Measurements from ENCODE around the gene EPHB3.

The EPHB3 gene

GRCh38 chr3:184545769-184546168, 15.8 kb upstream of the EPHB3 start:
- DNase-seq: no peak

GRCh38 chr3:184546252-184546651, 15.3 kb upstream of the EPHB3 start:
- H3K4me3 ChIP-seq (ENCODE audit: low read depth, low read length): no peak overlapping the region
- H3K27me3 ChIP-seq (replicated peaks): peaks cover 12% of the 10 kb centered on the region
- DNase-seq: no peak

More at GRCh38 chr3:184545769-184546168, 15.8 kb upstream of the EPHB3 start:
- TF ChIP-seq CTCF (IDR thresholded peaks at IDR 0.05; ENCODE audit: low read depth, low read length, missing control alignments): no peak
- H3K36me3 ChIP-seq (replicated peaks): no peaks in the 10 kb centered on the region
- no peak overlapping the region for H3K4me3 ChIP-seq (ENCODE audit: low read depth, low read length)
- in situ Hi-C loops (cut with HindIII; ENCODE audit: low pct_ligation_motif_present, low sequenced_read_pairs): loop anchor here (25.0 kb wide), 1 partner anchor 183 kb away; the partner anchor contains the start of genes CLCN2 and POLR2H
- peaks cover 12% of the 10 kb centered on the region for H3K27me3 ChIP-seq (replicated peaks)
- H3K27ac ChIP-seq: no peak overlapping the region

GRCh38 chr3:184549796-184550577, 11.6 kb upstream of the EPHB3 start:
- H3K4me3 ChIP-seq (ENCODE audit: low read depth, low read length): no peak overlapping the region
- TF ChIP-seq CTCF (IDR thresholded peaks at IDR 0.05; ENCODE audit: low read depth, low read length, missing control alignments): no peak
- H3K27me3 ChIP-seq (replicated peaks): peaks cover 11% of the 10 kb centered on the region
- no peaks in the 10 kb centered on the region for H3K36me3 ChIP-seq (replicated peaks)
- no peak for DNase-seq
- in situ Hi-C loops (cut with HindIII; ENCODE audit: low pct_ligation_motif_present, low sequenced_read_pairs): loop anchor here (25.0 kb wide), 1 partner anchor 188 kb away; the partner anchor contains the start of genes CLCN2 and POLR2H
- no peak overlapping the region for H3K27ac ChIP-seq

More at GRCh38 chr3:184546252-184546651, 15.3 kb upstream of the EPHB3 start:
- no peaks in the 10 kb centered on the region for H3K36me3 ChIP-seq (replicated peaks)
- TF ChIP-seq CTCF (IDR thresholded peaks at IDR 0.05; ENCODE audit: low read depth, low read length, missing control alignments): no peak
- in situ Hi-C loops (cut with HindIII; ENCODE audit: low pct_ligation_motif_present, low sequenced_read_pairs): loop anchor here (25.0 kb wide), 1 partner anchor 184 kb away; the partner anchor contains the start of genes CLCN2 and POLR2H
- no peak overlapping the region for H3K27ac ChIP-seq

- peaks cover 11% of the 10 kb centered on the region for H3K27me3 ChIP-seq (replicated peaks)
- no peak overlapping the region for H3K27ac ChIP-seq
- H3K36me3 ChIP-seq (replicated peaks): no peaks in the 10 kb centered on the region
- in situ Hi-C loops (cut with HindIII; ENCODE audit: low pct_ligation_motif_present, low sequenced_read_pairs): no loop called here
- no peak overlapping the region for H3K4me3 ChIP-seq (ENCODE audit: low read depth, low read length)
- TF ChIP-seq CTCF (IDR thresholded peaks at IDR 0.05; ENCODE audit: low read depth, low read length, missing control alignments): no peak
- no peak for DNase-seq
Observed at GRCh38 chr3:184551103-184551502, 10.5 kb upstream of the EPHB3 start.

- Histone ChIP-seq H3K4me3 (ENCODE audit: low read depth, low read length) (no peak overlapping the region), H3K27me3 (replicated peaks) (peaks cover 13% of the 10 kb centered on the region), H3K27ac (no peak overlapping the region), H3K36me3 (replicated peaks) (no peaks in the 10 kb centered on the region)
- DNase-seq: no peak
- in situ Hi-C loops (cut with HindIII; ENCODE audit: low pct_ligation_motif_present, low sequenced_read_pairs): no loop called here
- TF ChIP-seq CTCF (IDR thresholded peaks at IDR 0.05; ENCODE audit: low read depth, low read length, missing control alignments): no peak
Observed at GRCh38 chr3:184551614-184552256, 9.8 kb upstream of the EPHB3 start.

All from brain microvascular endothelial cell (primary cell).